HepG2 (cell line): Measurements from ENCODE around the gene ARHGAP31. TPM values are rescaled to one million over a fixed set of nuclear protein-coding genes. Genes with fewer than 3 reads are reported as not detected.

Experiments used
- ATAC-seq: fragments of 200-7000 bp; cut with Tn5 transposase; 3 replicates; pipeline ENCODE4 v1.9.1; 2020; ENCODE audit warnings: mild to moderate bottlenecking, moderate library complexity
- BruUV-seq: library from RNA; stranded (reverse); fragments of 400-500 nt; replicated peaks from 2 replicates; lab custom pipeline; 2021; lab: Mats Ljungman, UMichigan
- CTCF ChIA-PET: fragments of 300-600 bp; formaldehyde crosslinking; extraction: SDS; loops from one replicate; lab custom pipeline; 2021; ENCODE audit warnings: low total read pairs, inconsistent platforms, low intra/inter-chr PET ratio; lab: Yijun Ruan, JAX
- POLR2A ChIA-PET: fragments of 350-600 bp; sonication (Branson Sonifier 250); formaldehyde crosslinking; loops from one replicate; lab custom pipeline; 2020; ENCODE audit warnings: antibody characterized with exemption, inconsistent platforms; lab: Yijun Ruan, JAX
- DNase-seq: peaks from one replicate; pipeline ENCODE4 v3.0.0-alpha.2; 2015; ENCODE audit warnings: low spot score
- FAIRE-seq: peaks from 3 replicates; lab custom pipeline; 2011; peaks lifted over from hg19 to GRCh38; lab: Jason Lieb, UNC
- H2AFZ ChIP-seq: one replicate; pipeline ENCODE4 v1.6.1; 2011; ENCODE audit warnings: low read length, inconsistent platforms
- H3K27ac ChIP-seq: fragments of 300-600 bp; 3 replicates; pipeline ENCODE4 v1.8.0; 2011; ENCODE audit warnings: mixed run types, mild to moderate bottlenecking, mixed read lengths, low read length, inconsistent platforms; ENCODE audit not compliant: insufficient read depth; ENCODE audit errors: extremely low read length
- H3K27me3 ChIP-seq, 2 experiments: fragments of 200-600 bp in 1 of 2; 2 replicates in 1 of 2; 3 replicates in 1 of 2; pipeline versions ENCODE4 v1.6.0 to v1.8.0; 2011; ENCODE audit warnings: low read length in 2 of 2, mild to moderate bottlenecking in 2 of 2, moderate library complexity in 2 of 2, inconsistent platforms in 1 of 2; ENCODE audit not compliant: insufficient read depth in 2 of 2, control insufficient read depth in 1 of 2
- H3K36me3 ChIP-seq, 2 experiments: fragments of 200-600 bp in 1 of 2; replicated peaks in 1 of 2; 2 replicates in 1 of 2; 3 replicates in 1 of 2; pipeline versions ENCODE4 v1.5.1 to v1.8.0; 2011; ENCODE audit warnings: low read length in 2 of 2, inconsistent platforms in 1 of 2; ENCODE audit not compliant: insufficient read depth in 2 of 2, control insufficient read depth in 1 of 2
- H3K4me1 ChIP-seq: 2 replicates; pipeline ENCODE4 v1.5.1; 2012; ENCODE audit warnings: low read length, inconsistent platforms; ENCODE audit not compliant: insufficient read depth
- H3K4me2 ChIP-seq: 2 replicates; pipeline ENCODE4 v1.6.0; 2011; ENCODE audit warnings: low read depth, low read length, inconsistent platforms
- H3K4me3 ChIP-seq, 3 experiments: fragments of 200-600 bp in 1 of 3; sonication (generic), shearing (Covaris generic) in 1 of 3; replicated peaks in 1 of 3; 2 replicates each; pipeline ENCODE4 v1.5.1; 2011 to 2016; ENCODE audit warnings: low read length in 3 of 3, inconsistent platforms in 2 of 3, low read depth in 2 of 3, mild to moderate bottlenecking in 2 of 3, control low read depth in 1 of 3, mixed read lengths in 1 of 3; ENCODE audit not compliant: insufficient read depth in 1 of 3
- H3K79me2 ChIP-seq: one replicate; pipeline ENCODE4 v1.6.1; 2011; ENCODE audit warnings: low read length, inconsistent platforms; ENCODE audit not compliant: insufficient read depth
- H3K9ac ChIP-seq: 2 replicates; pipeline ENCODE4 v1.6.0; 2011; ENCODE audit warnings: mild to moderate bottlenecking, low read depth, low read length, inconsistent platforms; ENCODE audit not compliant: insufficient read depth
- H3K9me3 ChIP-seq: 2 replicates; pipeline ENCODE4 v1.5.1; 2012; ENCODE audit warnings: mild to moderate bottlenecking, low read length
- H4K20me1 ChIP-seq: 2 replicates; pipeline ENCODE4 v1.6.0; 2011; ENCODE audit warnings: inconsistent platforms, mild to moderate bottlenecking, low read length, moderate library complexity; ENCODE audit not compliant: insufficient read depth
- ARID3A ChIP-seq: IDR thresholded peaks from 2 replicates; pipeline ENCODE4 v1.6.1; 2012; ENCODE audit warnings: low read depth, low read length, improper control_type of control experiment
- GLI4 ChIP-seq: sonication (generic); formaldehyde crosslinking; IDR thresholded peaks from 2 replicates; pipeline ENCODE4 v1.5.1; 2020; ENCODE audit warnings: missing genetic modification reagents, mild to moderate bottlenecking, moderate library complexity, borderline replicate concordance
- JUND ChIP-seq: sonication (generic); formaldehyde crosslinking; IDR thresholded peaks from 2 replicates; pipeline ENCODE4 v1.8.0; 2022; ENCODE audit warnings: mild to moderate bottlenecking, missing genetic modification reagents
- KLF6 ChIP-seq: IDR thresholded peaks from 2 replicates; pipeline ENCODE4 v1.8.0; 2016; ENCODE audit warnings: missing biosample characterization, missing genetic modification reagents
- SATB2 ChIP-seq: sonication (generic); formaldehyde crosslinking; IDR thresholded peaks from 2 replicates; pipeline ENCODE4 v1.5.0; 2020; ENCODE audit warnings: missing genetic modification reagents
- SCMH1 ChIP-seq: sonication (generic); formaldehyde crosslinking; IDR thresholded peaks from 2 replicates; pipeline ENCODE4 v1.9.0; 2021; ENCODE audit warnings: missing genetic modification reagents, mild to moderate bottlenecking, borderline replicate concordance
- SIN3B ChIP-seq: fragments of 150-350 bp; IDR thresholded peaks from 2 replicates; pipeline ENCODE4 v1.6.1; 2014; ENCODE audit warnings: low read length
- THAP7 ChIP-seq: sonication (generic); formaldehyde crosslinking; IDR thresholded peaks from 2 replicates; pipeline ENCODE4 v1.8.1; 2023; ENCODE audit warnings: mild to moderate bottlenecking, missing genetic modification reagents
- ZBTB21 ChIP-seq: sonication (generic); formaldehyde crosslinking; IDR thresholded peaks from 2 replicates; pipeline ENCODE4 v1.4.0; 2020; ENCODE audit warnings: missing genetic modification reagents
- ZNF234 ChIP-seq: sonication (generic); formaldehyde crosslinking; conservative IDR thresholded peaks from 2 replicates; pipeline ENCODE4 v1.5.1; 2020; ENCODE audit warnings: mild to moderate bottlenecking, missing genetic modification reagents
- ZNF337 ChIP-seq: sonication (generic); formaldehyde crosslinking; IDR thresholded peaks from 2 replicates; pipeline ENCODE4 v1.5.1; 2020; ENCODE audit warnings: missing genetic modification reagents, low read depth, mild to moderate bottlenecking, borderline replicate concordance
- ZNF354B ChIP-seq: sonication (generic); formaldehyde crosslinking; IDR thresholded peaks from 2 replicates; pipeline ENCODE4 v1.8.0; 2022; ENCODE audit warnings: mild to moderate bottlenecking, missing genetic modification reagents
- ZNF879 ChIP-seq: sonication (generic); formaldehyde crosslinking; IDR thresholded peaks from 2 replicates; pipeline ENCODE4 v1.8.1; 2023; ENCODE audit warnings: missing genetic modification reagents
- WGBS: methylation state at CpG from one replicate; pipeline ENCODE4 v1.1.6; 2017; ENCODE audit warnings: low lambda C conversion rate; 5-methylcytosine and 5-hydroxymethylcytosine counted together
- in situ Hi-C: cut with HindIII; loops from 2 replicates; pipeline ENCODE4 v1.10.0; 2017; ENCODE audit warnings: low pct_unique_long_range_greater_than_20kb; ENCODE audit not compliant: extremely low pct_ligation_motif_present
- intact Hi-C: fragments of 100-400 bp; cut with micrococcal nuclease; formaldehyde crosslinking; loops from one replicate; pipeline ENCODE4 v1.10.0; 2022; ENCODE audit not compliant: unreplicated experiment
- polyA plus RNA-seq, 8 experiments: library from polyadenylated mRNA; depleted of rRNA in 3 of 8; stranded (reverse) in 7 of 8; unstranded in 1 of 8; fragments of >200 nt; fragmentation: Illumina TruSeq in 4 of 8; extraction: Trizol in 4 of 8; gene quantifications; 2 replicates each; pipeline versions ENCODE4 v1.2.1 to v1.2.3, GENCODE V29; 2011 to 2016; ENCODE audit warnings: low read depth in 4 of 8, missing spikeins in 1 of 8, mixed read lengths in 1 of 8; ENCODE audit not compliant: insufficient read depth in 1 of 8
- total RNA-seq, 5 experiments: library from RNA; depleted of rRNA; stranded (reverse); fragments of >200 nt; fragmentation: Illumina TruSeq; extraction: Trizol; gene quantifications; 2 replicates each; pipeline ENCODE4 v1.2.3, GENCODE V29; 2016; ENCODE audit warnings: low read depth in 1 of 5

The ARHGAP31 gene
- total and polyA plus RNA-seq, 2 of the 13 experiments (the other 11 are each of a cell fraction or from before 2014, with no cell fraction given) = not detected

- TF ChIP-seq GLI4 (CRISPR knock-in tag) (no peak), SCMH1 (no peak), SATB2 (CRISPR knock-in tag) (no peak), ZBTB21 (no peak), ZNF337 (CRISPR knock-in tag) (no peak), THAP7 (CRISPR knock-in tag) (no peak)
Observed at GRCh38 chr3:119298565-119298941, 4.4 kb downstream of the ARHGAP31 start (continued).

- CTCF ChIA-PET = no interaction called here
Observed at GRCh38 chr3:119300991-119301391, 6.8 kb downstream of the ARHGAP31 start.

GRCh38 chr3:119301662-119302061 lies 7.5 kb downstream of the ARHGAP31 start:
- BruUV-seq = no TSS peak
- Histone ChIP-seq H3K27me3 (peaks cover 0 to 11% of the 10 kb centered on the region in 2 experiments; a peak in 2 of 5 replicates), H3K4me1 (no peaks in the 10 kb centered on the region), H3K9me3 (no peaks in the 10 kb centered on the region), H4K20me1 (no peaks in the 10 kb centered on the region), H3K27ac (no peak overlapping the region), H2AFZ (no peak overlapping the region), H3K4me3 (no peak overlapping the region), H3K4me2 (no peak overlapping the region), H3K9ac (no peak overlapping the region), H3K79me2 (no peaks in the 10 kb centered on the region), H3K36me3 (no peaks in the 10 kb centered on the region)
- intact Hi-C loops = no loop called here
- DNase-seq (no peak), ATAC-seq (no peak), FAIRE-seq (no peak)
- ChIA-PET POLR2A (no interaction called here), CTCF (no interaction called here)
- in situ Hi-C loops = no loop called here
- 59% methylated on average over 3 of the region's 3 CpGs for WGBS
- TF ChIP-seq KLF6 = no peak
- TF ChIP-seq ARID3A = no peak
- TF ChIP-seq JUND (CRISPR knock-in tag) = no peak
- no peak for TF ChIP-seq ZNF354B (CRISPR knock-in tag)
- no peak for TF ChIP-seq ZNF234
- no peak for TF ChIP-seq ZNF879 (CRISPR knock-in tag)

More at GRCh38 chr3:119300991-119301391, 6.8 kb downstream of the ARHGAP31 start:
- Histone ChIP-seq H3K9ac (no peak overlapping the region), H3K4me2 (no peak overlapping the region)
- TF ChIP-seq SIN3B = no peak
- TF ChIP-seq, all 625 proteins: peak for 0
- Histone ChIP-seq H3K79me2 (no peaks in the 10 kb centered on the region), H3K9me3 (no peaks in the 10 kb centered on the region), H4K20me1 (no peaks in the 10 kb centered on the region), H3K4me1 (no peaks in the 10 kb centered on the region), H3K27ac (no peak overlapping the region), H3K4me3 (no peak overlapping the region), H2AFZ (no peak overlapping the region), H3K36me3 (no peaks in the 10 kb centered on the region), H3K27me3 (peaks cover 0 to 16% of the 10 kb centered on the region in 2 experiments; a peak in 2 of 5 replicates)
- no TSS peak for BruUV-seq
- intact Hi-C loops (no loop called here), in situ Hi-C loops (no loop called here)
- ATAC-seq (no peak), DNase-seq (no peak), FAIRE-seq (no peak)
- 46% methylated on average over 4 of the region's 5 CpGs for WGBS
- POLR2A ChIA-PET = no interaction called here
